ENCODE data around the gene GALNT5.

- TF ChIP-seq POLR2A (IDR thresholded peaks at IDR 0.05; ENCODE audit: low read depth, low read length) = no peak
- TF ChIP-seq POLR2AphosphoS5 (IDR thresholded peaks at IDR 0.05; ENCODE audit: low read depth, low read length) = no peak
These were observed 45.1 kb downstream of the GALNT5 start for GRCh38 chr2:157302492-157303099.
